NK-92 treated with Interleukin-12 subunit alpha and Interleukin-12 subunit beta, amount 100 ng/mL, for 24 hours (cell line): ENCODE measurements around the gene VWA3A.
"Not testable (repeated sequence)": the region's sequence is repeated elsewhere in the genome, so short reads cannot be mapped to it uniquely, and the experiment has no call there.

Experiments used
- DNase-seq: peaks from one replicate; lab custom pipeline; 2025; lab: John Stamatoyannopoulos, UW

The VWA3A gene

GRCh38 chr16:22183335-22183734 is 91.0 kb downstream of the VWA3A start:
- no peak for DNase-seq

GRCh38 chr16:22183901-22184614 is 91.7 kb downstream of the VWA3A start:
- DNase-seq, result no peak

GRCh38 chr16:22184615-22184968 is 92.3 kb downstream of the VWA3A start:
- DNase-seq, result no peak

- DNase-seq, result no peak
Measured at GRCh38 chr16:22186517-22186916, 94.2 kb downstream of the VWA3A start.

- no peak for DNase-seq
Measured at GRCh38 chr16:22188267-22188594, 95.9 kb downstream of the VWA3A start.

GRCh38 chr16:22188595-22189442 is 96.5 kb downstream of the VWA3A start:
- peak; percentile 38 for DNase-seq

GRCh38 chr16:22189473-22190080 is 97.2 kb downstream of the VWA3A start:
- no peak for DNase-seq

- peak; percentile 100 for DNase-seq
Measured at GRCh38 chr16:22190081-22190775, 97.9 kb downstream of the VWA3A start.

GRCh38 chr16:22190776-22191531 is 98.6 kb downstream of the VWA3A start:
- DNase-seq, result peak; percentile 100

GRCh38 chr16:22191532-22192260 is 99.4 kb downstream of the VWA3A start:
- DNase-seq, result no peak

GRCh38 chr16:22192261-22193062 is 100.1 kb downstream of the VWA3A start:
- DNase-seq, result no peak

- no peak for DNase-seq
Measured at GRCh38 chr16:22193063-22193411, 100.7 kb downstream of the VWA3A start.

GRCh38 chr16:22194707-22195444 is 102.5 kb downstream of the VWA3A start:
- DNase-seq, result no peak

GRCh38 chr16:22195445-22195694 is 103.0 kb downstream of the VWA3A start:
- DNase-seq, result no peak

- DNase-seq, result peak; percentile 74
Measured at GRCh38 chr16:22195695-22196558, 103.6 kb downstream of the VWA3A start.

- not testable (repeated sequence) for DNase-seq
Measured at GRCh38 chr16:22196559-22197168, 104.3 kb downstream of the VWA3A start.

GRCh38 chr16:22198547-22199293 is 106.4 kb downstream of the VWA3A start:
- DNase-seq, result no peak

GRCh38 chr16:22202261-22202637 is 109.9 kb downstream of the VWA3A start:
- no peak for DNase-seq
